ENCODE results near the gene MAML3.

DNA sequence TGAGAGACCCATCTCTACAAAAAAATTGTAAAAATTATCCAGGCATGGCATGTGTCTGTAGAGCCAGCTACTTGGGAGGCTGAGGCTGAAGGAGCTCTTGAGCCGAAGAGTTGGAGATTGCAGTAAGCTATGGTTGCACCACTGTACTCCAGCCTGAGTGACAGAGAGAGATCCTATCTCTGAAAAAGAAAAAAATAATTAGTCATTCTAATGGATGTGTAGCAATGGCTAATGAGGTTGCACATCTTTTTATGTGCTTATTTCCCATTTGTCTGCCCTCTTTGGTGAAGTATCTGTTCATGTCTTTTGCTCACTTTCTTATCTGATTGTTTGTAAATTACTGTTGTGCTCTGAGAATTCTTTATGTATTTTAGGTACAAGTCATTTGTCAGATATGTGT is 19.0 kb upstream of the MAML3 start:
- TF ChIP-seq, protein P1, sequence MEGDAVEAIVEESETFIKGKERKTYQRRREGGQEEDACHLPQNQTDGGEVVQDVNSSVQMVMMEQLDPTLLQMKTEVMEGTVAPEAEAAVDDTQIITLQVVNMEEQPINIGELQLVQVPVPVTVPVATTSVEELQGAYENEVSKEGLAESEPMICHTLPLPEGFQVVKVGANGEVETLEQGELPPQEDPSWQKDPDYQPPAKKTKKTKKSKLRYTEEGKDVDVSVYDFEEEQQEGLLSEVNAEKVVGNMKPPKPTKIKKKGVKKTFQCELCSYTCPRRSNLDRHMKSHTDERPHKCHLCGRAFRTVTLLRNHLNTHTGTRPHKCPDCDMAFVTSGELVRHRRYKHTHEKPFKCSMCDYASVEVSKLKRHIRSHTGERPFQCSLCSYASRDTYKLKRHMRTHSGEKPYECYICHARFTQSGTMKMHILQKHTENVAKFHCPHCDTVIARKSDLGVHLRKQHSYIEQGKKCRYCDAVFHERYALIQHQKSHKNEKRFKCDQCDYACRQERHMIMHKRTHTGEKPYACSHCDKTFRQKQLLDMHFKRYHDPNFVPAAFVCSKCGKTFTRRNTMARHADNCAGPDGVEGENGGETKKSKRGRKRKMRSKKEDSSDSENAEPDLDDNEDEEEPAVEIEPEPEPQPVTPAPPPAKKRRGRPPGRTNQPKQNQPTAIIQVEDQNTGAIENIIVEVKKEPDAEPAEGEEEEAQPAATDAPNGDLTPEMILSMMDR (IDR thresholded peaks at IDR 0.05), result no peak
- TF ChIP-seq POLR2A (IDR thresholded peaks at IDR 0.05) (no peak), EP300 (IDR thresholded peaks at IDR 0.05) (no peak), POLR2AphosphoS5 (IDR thresholded peaks at IDR 0.05) (no peak)

Measured in upper lobe of left lung (tissue), 4 donors.